NCI-H748 (cell line): ENCODE measurements around the gene WWP2.

Experiments
- DNase-seq: peaks from one replicate; lab custom pipeline; 2025; ENCODE audit not compliant: unreplicated experiment; lab: John Stamatoyannopoulos, UW

The WWP2 gene

GRCh38 chr16:69888005-69888590 is 126.0 kb downstream of the WWP2 start:
- no peak for DNase-seq

DNA sequence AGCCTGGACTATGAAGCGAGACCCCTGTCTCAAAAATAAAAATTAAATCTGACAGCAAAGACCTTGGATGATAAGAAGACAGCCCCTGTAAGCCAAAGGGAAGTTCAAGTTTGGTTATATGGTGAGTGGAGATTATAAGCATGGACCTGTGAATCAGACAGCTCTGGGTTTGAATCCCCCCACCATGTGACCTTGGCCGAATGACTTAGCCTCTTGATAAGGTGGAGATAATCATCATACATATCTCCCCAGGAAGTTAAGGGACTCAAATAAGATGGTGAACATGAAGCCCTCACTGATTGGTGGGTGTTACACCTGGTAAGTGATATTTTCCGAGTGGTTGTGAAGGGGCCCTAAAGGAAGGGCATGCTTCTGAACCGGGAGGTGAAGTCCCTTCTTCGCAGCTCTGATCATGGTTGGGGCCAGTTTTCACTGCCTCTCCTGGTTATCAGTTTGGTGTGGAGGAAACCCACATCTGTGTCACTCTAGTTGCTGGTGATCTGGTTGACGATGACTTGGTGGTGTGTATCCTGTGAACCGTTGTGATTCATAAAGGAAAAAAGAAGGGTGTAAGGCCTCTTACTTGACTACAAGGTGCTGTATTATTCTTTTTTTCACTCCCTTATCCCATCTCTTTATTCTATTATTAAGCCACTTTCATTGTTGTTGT is 127.3 kb downstream of the WWP2 start:
- no peak for DNase-seq

DNA sequence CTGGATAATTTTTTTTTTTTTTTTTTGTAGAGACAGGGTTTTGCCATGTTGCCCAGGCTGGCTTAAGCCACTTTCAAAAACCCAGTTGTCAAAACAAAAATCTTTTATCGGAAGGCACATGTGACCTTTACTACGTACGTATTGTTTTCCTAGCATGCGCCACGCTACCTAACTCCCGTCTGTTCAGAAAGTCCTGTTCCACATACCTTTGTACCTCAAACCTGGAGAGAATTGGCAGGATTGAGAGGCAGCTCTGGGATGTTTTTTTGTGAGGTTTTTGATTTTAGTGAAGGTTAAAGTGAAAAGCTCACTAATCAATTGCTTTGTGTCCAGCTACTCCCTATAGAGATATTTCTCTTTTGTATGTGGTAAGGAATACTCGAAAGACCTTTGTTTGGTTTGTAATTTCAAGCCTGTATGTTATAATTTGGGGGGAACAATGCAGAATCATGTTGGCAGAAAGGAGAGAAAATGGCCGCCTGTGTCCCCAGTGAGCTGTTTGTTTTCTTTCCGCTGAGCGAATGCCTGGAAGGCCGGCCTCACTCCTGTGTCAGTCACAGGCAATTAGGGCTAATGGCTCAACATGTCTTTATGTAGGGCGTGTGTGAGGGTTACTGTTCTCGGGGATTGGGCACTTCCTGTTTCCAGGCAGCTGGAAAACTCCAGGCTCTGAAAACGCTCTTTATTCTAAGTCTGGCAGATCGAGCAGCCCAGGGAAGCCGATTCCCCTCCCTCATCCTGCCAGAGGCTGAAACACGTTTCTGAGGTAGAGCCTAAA is 128.2 kb downstream of the WWP2 start:
- DNase-seq, result peak; percentile 97

GRCh38 chr16:69890892-69891282 is 128.8 kb downstream of the WWP2 start:
- peak; percentile 47 for DNase-seq

GRCh38 chr16:69892378-69892777 is 130.2 kb downstream of the WWP2 start:
- DNase-seq, result no peak

- no peak for DNase-seq
These were observed 131.0 kb downstream of the WWP2 start for GRCh38 chr16:69893106-69893505.

DNA sequence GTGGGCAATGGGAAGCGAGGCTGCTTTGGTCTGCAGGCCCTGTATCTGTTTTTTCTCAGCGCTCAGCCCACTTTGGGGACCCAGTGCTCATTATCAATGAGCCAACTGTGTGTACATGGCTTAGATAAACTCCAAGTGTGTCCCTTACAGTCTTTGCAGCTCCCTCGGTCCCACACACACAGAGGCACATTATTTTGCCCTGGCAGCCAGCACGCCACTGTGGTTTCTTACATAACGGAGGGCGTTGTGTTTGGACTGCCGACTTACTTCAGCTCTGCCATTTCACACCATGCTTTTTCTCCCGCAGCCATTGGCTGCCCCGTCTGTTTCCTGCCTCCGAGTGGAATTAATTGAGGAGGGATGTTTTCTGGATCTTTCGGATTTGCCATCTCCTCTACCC is 132.5 kb downstream of the WWP2 start:
- DNase-seq, result no peak

GRCh38 chr16:69903865-69904415 is 141.8 kb downstream of the WWP2 start:
- DNase-seq, result no peak

DNA sequence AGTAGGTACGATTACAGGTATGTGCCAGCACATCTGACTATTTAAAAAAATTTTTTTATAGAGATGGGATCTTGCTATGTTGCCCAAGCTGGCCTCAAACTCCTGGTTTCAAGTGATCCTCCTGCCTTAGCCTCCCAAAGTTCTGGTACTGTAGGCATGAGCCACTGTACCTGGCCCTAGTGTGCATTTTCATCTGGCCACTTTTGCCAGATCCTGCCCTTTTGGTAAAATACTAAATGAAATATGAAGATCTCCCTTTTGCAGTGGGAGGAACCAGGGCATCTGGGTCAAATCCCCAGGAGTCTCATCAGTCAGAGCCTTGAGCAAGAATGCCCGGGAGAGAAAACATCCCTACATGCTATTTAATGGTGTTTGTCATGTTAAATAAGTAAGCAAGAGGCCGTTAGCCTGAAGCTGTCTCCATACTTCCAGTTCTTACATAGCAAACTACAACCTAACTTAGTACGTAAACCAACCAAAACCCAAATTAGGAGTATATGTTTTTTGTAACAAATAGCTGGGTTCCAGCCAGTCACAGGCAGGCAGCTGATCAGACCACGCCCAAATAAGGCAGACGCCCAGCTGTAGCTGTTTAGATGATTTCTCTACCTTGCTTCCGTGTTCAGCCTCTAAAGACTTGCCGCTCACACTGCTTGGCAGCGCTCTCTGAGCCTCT is 142.5 kb downstream of the WWP2 start:
- no peak for DNase-seq

- DNase-seq, result no peak
These were observed 143.0 kb downstream of the WWP2 start for GRCh38 chr16:69905171-69905555.

DNA sequence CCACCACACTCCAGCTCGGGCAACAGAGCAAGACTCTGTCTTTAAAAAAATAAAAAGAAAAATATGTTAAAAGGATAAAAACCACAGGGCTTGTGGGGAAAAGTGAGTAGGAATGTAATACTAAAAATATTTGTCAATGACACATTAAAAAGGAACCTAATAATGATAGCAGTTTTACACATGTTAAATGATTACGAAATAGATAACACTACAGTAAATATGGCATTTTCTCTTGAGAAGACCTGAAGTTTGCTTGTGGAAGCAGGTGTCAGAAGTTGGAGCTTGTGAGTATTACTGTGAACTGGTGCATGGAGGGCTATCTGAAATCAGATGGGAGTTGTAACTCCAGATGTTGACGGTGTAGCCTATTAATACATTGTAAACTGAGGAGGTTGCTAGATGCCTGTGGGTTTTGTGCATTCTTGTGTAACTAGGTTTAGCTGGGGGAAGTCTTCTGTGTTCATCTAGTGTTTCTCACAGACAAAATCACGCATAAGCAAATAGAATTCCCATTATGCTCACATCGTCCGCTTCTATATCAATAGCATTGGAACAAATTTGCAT is 144.8 kb downstream of the WWP2 start:
- DNase-seq, result no peak

DNA sequence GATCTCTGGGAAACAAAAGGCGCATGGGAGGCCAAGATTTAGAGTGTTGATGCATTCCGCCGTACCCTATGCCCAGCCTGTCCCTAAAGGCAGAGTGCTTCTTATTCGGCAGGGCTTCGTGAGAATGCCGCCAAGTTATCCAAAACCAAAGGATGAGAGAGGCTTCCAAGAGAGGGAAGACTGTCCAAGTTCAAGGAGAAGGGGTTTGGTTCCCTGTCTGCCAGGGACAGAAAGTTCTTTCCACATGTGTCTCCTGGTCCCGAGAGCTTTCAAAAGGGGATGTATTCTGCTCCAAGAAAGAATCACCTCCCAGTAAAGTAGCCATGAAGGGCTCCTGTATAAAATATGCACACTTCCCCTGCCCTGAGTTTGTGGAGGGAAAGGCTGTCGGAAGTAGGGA is 146.9 kb downstream of the WWP2 start:
- DNase-seq, result no peak

DNA sequence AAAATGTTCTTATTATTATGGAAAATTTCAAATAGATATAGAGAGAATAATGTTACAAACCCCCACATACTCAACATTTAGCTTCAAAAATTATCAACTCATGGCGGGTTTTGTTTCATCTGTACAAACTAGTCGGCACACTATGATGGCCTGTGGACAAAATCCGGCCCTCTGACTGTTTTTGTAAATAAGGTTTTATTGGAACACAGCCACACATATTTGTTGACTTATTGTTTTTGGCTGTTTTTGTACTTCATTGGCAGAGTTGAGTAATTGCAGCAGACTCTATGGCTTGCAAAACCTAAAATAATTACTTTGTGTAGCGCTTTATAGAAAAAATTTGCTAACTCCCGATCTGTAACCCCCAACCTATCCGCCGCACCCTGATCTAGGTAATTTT is 147.6 kb downstream of the WWP2 start:
- peak; percentile 16 for DNase-seq

DNA sequence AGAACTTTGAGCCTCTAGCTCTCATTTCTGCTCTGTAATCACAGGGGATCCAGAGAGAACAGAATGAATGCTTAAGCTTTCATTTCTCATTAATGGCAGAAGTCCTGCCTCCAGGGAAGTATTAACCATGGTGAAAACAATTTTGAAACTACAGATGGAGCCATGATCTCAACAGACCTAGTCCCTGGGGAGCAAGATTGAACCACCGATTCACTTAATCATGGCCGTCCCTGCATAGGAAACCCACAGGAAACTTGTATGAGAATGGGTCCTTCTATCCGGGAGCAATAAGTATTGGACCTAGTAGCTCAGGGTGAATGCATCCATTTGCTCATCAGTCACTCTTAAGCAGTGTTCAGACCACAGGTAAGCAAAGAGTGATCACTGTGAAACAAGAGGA is 148.8 kb downstream of the WWP2 start:
- no peak for DNase-seq

DNA sequence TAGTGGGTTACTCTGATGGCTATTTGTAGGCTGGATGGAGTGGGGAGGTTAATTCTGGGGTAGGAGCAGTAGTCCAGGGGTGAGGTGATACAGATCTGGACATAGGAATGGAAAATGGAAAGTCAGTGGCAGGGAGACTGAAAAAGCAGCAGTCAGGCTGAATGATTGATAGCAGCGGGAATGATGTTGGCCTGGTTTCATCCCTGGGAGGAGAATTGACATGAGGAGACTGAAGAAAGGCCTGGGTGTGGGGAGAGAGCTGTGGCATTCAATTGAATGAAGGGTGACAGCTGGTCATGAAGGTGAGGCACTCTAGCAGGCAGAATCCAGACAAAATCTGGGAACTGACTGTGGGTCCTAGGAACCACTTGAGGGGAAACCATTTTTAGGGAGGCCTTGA is 154.3 kb downstream of the WWP2 start:
- DNase-seq, result no peak

- DNase-seq, result no peak
These were observed 155.2 kb downstream of the WWP2 start for GRCh38 chr16:69917311-69917710.

GRCh38 chr16:69917739-69918138 is 155.6 kb downstream of the WWP2 start:
- no peak for DNase-seq

- no peak for DNase-seq
These were observed 156.1 kb downstream of the WWP2 start for GRCh38 chr16:69918241-69918640.

GRCh38 chr16:69921127-69921526 is 159.0 kb downstream of the WWP2 start:
- DNase-seq, result no peak

GRCh38 chr16:69922200-69922599 is 160.1 kb downstream of the WWP2 start:
- DNase-seq, result no peak
